HG02588 (cell line): Measurements from ENCODE around the gene PRND.
"Not testable (repeated sequence)": the region's sequence is repeated elsewhere in the genome, so short reads cannot be mapped to it uniquely, and the experiment has no call there.

Experiments used
- ATAC-seq: cut with Tn5 transposase; IDR thresholded peaks from one replicate; pipeline ENCODE4 v1.9.1; 2021; ENCODE audit warnings: mild to moderate bottlenecking, moderate library complexity; ENCODE audit not compliant: unreplicated experiment

The PRND gene, protein sequence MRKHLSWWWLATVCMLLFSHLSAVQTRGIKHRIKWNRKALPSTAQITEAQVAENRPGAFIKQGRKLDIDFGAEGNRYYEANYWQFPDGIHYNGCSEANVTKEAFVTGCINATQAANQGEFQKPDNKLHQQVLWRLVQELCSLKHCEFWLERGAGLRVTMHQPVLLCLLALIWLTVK

DNA sequence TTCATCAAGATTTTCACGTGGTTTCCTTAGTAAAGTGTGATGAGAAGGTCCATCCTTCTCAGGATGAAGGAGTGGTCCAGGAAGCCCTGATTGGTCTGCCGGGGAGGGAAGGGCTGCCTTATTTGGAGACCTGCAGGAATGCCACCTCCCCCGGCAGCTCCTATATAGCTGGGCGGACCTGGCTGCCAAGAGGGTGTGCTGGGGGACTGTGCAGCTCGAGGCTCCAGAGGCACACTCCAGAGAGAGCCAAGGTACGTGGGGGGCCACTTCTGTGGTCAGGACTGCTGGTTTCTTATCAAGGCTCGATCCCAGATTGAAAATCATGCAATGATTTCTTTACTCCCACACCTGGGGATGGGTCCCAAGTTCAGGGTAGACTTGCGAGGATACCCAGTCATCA lies at the start of gene PRND:
PRND (plus strand) TSS at position 191 of the 400 bp plus-strand sequence. CDS start 2,643 bp downstream, outside the sequence.
- no peak for ATAC-seq

DNA sequence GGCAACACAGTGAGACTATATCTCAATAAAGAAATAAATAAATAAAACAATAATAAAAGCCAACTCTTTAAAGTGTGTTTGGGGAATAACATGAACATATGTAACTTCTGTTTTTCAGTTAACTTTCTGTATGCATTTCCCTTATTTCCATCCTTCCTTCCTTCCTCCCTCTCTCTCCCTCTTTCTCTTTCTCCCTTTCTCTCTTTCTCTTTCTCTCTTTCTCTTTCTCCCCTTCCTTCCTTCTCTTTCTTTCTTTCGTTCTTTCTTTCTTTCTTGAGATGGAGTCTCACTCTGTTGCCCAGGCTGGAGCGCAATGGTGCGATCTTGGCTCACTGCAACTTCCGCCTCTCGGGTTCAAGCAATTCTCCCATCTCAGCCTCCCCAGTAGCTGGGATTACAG lies 48.8 kb upstream of the PRND start:
- ATAC-seq: no peak

DNA sequence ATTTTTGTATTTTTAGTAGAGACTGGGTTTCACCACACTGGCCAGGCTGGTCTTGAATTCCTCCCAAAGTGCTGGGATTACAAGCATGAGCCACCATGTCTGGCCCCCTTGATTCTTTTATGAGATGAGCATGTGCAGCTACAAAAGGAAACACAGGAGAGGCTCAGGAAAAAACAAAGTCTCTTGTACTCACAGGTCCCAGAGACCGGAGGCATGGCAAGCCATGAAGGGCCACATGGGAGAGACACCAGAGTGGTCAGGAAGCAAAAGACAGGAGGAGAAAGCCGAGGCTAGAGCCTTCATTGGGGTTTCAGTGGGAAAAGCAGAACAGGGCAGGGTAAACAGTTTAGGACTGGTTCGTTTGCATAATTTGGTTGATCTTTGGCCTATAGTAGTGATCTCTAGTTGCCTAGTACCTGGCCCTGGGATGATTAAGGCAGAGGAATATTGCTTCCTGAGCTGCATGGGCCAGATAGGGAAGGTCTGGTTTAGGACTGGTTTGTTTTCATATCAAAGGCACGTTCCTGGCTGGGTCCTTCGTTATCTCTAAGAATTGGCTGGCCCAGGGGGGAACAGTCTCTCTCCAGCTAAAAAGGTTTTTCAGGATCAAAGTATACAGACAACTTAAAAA lies 48.2 kb upstream of the PRND start:
- no peak for ATAC-seq

DNA sequence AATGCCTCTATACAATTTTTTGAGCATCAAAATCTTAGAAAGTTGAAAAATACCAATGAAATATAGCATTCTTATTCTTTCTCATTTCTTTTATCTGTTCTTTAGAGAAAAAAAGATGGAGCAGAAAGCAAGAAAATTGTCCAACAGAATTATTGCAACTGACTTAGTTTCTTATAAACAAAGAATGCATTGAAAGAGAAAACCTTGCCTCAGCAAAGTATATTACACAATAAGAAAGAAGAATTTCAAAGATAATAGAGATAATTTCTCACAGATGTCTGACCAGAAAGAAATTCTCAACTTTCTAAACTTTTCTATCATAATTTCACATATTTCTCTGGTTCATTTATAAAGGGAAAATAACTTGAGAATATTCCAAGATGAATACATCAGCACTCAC lies 47.0 kb upstream of the PRND start:
- no peak for ATAC-seq

DNA sequence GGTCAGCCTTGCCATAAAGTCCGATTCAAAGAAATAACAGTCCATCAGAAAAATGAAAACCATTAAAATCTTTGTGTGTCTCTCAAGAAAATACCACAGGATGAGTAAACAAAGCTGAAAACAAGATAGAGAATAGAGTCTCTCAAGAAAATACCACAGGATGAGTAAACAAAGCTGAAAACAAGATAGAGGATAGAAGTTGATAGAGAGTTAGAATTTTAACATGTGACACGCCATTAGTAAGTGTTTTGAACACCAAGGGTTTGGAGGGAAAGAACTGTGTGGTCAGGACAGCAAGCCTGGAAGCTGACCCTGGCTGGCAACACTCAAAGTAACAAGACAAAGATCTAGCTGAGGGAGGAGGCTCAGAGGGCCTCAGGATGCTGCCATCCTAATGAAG lies 43.9 kb upstream of the PRND start:
- no peak for ATAC-seq

DNA sequence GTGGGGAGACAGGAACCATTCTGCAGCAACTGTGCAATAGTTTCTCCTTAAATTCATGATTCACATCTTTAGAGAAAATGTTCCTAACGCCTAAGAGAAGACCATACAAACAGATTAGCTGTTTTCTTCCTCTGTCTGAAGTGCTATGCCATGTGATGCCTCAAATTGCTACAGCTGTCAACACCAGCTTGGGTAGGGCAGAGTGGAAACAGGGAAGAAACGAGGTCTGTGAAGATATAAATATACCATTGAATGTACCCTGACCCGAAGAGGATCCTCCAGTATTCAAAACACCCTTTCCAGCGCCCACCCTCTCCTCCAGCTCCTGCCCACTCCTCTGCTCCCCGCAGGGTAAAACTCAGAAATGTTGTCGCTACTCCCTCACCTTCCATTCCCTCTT lies 40.3 kb upstream of the PRND start:
- ATAC-seq: no peak

DNA sequence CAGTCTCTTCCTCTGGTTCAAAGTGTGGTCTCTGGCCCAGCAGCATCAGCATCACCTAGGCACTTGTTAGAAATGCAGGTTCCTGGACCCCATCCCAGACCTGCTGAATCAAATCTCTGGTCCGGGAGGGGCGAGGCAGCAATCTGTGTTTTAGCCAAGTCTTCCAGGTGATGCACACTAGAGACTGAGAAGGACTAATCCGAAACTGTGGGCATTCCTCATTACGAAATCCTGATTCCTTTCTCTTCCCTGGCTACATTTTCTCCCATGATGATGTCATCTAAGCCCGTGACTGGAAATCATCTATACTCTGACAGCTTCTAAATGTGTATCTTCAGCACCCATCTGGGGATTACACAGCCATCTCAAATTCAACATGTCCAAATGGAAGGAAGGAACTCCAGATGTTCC lies 39.7 kb upstream of the PRND start:
- ATAC-seq: no peak

DNA sequence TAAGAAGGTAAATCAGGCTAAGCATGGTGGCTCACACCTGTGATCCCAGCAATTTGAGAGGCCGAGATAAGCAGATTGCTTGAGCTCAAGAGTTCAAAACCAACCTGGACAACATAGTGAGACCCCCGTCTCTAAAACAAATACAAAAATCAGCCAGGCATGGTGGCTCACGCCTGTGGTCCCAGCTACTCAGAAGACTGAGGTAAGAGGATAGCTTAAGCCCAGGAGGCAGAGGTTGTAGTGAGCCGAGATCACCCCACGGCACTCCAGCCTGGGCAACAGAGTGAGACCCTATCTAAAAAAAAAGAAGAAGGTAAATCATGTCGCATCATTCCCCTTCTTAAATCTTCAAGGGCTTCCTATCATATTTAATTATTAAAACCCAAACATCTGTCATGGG lies 39.0 kb upstream of the PRND start:
- no peak for ATAC-seq

DNA sequence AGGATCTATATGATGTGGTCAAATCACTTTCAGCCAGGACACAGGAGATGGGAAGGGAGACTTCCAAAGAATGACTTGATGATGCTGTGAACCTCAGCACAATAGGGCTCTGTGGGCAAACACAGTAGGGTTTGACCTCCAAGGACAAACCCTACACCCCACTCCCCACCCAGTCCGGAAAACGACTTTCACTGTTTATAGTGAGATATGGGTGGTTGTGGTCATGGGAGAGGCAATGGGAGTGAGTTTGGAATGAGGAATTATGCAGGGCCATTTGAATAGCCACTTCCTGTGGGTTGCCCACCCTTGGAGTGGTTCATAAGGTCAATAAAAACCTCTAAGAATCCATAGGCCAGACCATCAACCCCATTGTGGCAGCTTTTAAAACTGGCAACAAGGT lies 38.4 kb upstream of the PRND start:
- ATAC-seq: no peak

DNA sequence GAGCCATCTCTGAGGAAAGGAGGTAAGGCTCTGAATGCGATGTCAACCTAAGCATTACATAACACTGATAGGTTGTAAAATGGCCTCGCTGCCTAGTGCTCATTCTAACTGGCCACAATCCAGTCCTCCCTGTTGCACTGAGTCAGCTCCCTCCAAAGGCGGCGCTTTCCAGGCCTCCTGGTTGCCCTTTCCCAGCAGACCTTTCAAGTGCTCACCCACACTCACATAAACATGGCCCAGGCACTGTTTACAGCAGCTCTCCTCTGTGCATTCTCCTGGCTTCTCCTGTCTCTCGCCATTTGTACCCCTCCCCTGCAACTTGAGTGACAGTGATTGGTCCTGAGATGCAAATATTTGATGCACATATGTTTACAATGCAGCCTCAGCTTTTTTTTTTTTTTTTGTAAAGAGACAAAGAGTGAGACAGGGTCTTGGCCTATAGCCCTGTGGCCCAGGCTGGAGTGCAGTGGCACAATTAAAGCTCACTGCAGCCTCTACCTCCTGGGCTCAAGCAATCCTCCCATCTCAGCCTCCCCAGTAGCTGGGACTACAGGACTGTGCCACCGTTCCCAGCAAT lies 36.8 kb upstream of the PRND start:
- no peak for ATAC-seq

DNA sequence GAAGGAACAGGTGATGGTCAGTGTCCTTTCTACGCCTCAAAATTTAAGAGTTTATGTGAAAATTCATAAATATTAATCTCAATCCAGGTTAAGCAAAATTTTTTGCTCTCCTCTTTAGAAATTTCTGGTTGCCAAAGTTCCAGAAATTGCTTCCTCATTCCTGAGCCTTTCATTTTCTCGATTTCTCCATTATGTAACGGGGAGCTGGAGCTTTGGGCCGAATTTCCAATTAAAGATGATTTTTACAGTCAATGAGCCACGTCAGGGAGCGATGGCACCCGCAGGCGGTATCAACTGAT lies 35.8 kb upstream of the PRND start:
- no peak for ATAC-seq

DNA sequence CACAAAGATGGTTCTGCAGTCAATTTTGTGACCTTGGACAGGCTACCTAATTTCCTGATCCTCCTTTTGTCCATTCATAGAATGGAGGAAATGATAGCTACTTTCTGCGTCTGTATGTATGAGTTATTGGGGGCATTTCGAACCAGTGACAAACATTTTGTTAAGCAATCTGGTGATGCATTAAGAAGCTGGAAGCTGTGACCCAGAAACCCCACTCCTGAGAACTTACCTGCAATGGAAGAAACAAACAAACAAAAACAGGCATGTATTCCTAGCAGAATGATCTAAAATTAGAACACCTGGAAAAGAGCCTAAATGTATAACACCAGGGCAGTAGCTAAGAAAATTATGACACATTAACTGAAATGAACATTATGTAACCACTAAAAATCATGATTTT lies 33.4 kb upstream of the PRND start:
- ATAC-seq: no peak

DNA sequence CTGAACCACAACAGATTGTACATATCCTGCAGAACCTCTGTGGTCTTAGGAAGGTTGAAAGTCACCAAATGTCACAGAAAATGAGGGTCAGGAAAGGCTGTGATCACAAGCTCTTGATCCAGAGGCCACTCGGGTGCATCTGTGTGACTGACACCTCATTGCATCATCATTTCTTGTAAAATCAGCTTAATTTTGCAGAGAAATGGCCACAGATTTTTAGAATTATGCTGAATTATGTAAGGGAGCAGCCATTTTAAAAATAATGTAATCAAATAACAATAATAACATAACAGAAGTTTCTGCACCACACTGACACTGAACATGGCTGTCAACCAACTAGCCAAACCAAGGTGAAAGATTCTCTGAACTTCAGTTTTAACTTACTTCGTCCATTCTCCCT lies 32.5 kb upstream of the PRND start:
- ATAC-seq: no peak

DNA sequence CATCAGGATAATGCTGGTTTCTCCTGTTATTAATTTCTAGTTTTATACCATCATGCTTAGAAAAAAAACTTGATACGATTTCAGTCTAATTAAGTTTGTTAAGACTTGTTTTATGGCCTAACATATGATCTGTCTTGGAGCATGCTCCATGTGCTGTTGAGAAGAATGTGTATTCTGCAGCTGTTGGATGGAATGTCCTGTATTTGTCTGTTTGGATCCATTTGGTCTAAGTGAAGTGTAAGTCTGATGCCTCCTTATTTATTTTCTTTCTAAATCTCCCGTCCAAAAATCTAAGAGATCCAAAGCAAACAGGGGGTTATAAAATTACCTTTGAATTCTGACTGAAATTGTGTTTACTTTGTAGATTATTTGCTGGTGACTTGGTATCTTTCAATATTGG lies 30.0 kb upstream of the PRND start:
- no peak for ATAC-seq

DNA sequence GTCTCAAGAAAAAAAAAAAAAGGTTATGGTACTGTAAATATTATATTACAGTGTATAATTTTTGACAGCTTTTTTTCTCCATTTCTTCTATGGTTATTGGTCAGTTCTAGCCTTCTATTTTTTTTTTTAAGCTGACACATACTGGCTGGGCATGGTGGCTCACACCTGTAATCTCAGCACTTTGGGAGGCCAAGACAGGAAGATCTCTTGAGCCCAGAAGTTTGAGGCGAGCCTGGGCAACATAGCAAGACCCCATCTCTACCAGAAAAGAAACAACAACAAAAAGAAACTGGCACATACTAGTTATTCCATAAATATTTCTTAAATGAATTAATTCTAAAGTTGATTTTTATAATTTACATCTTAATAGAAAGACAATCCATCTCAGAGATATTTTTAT lies 27.6 kb upstream of the PRND start:
- no peak for ATAC-seq

DNA sequence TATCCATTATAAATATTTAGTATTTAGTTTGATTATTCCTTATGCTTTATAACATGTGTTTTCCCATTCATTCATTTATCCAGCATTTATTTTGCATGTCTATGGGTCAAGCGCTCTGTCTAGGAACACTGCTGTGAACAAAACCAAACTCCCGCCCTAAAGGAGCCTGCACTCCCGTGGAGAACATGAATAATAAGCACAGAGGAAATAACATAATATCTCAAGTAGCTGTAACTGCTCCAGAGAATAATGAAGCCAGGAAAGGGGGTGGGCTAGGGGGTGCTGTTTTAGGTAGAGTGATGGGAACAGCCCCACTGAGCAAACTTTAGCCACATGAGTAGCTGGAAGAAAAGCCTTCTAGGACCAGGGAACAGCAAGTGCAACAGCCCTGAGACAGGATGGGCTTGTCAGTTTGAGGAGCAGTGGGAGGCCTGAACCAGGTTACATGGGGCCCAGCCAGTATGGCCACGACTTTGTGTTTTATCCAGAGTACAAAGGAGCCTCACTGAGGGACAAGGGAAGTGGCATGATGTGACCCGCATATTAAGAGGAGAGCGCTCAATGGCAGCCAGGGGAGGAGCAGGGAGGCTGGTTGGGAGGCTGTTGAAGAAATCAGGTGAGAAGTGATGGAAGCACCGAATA lies 24.4 kb upstream of the PRND start:
- ATAC-seq: no peak

DNA sequence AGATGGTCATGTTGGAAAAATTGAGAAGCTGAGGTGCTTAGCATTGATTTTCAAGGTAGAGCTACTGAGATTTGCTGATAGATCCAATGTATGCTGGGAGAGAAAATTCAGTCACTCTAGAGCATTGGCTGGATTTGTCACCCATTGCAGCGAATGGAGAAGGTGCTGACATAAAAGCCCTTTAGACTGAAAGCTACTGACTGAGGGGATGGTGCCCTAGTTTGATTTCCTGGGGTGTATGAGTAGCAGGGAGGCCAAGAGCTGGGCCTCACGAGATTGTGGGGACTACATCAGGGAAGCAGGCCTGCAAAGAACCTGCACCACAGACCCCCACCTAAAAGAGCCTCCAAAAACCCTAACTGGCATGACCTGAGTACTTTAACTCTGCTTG lies 23.9 kb upstream of the PRND start:
- no peak for ATAC-seq

DNA sequence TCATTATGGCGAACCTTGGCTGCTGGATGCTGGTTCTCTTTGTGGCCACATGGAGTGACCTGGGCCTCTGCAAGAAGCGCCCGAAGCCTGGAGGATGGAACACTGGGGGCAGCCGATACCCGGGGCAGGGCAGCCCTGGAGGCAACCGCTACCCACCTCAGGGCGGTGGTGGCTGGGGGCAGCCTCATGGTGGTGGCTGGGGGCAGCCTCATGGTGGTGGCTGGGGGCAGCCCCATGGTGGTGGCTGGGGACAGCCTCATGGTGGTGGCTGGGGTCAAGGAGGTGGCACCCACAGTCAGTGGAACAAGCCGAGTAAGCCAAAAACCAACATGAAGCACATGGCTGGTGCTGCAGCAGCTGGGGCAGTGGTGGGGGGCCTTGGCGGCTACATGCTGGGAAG lies 22.5 kb upstream of the PRND start:
- no peak for ATAC-seq

DNA sequence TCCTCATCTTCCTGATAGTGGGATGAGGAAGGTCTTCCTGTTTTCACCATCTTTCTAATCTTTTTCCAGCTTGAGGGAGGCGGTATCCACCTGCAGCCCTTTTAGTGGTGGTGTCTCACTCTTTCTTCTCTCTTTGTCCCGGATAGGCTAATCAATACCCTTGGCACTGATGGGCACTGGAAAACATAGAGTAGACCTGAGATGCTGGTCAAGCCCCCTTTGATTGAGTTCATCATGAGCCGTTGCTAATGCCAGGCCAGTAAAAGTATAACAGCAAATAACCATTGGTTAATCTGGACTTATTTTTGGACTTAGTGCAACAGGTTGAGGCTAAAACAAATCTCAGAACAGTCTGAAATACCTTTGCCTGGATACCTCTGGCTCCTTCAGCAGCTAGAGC lies 21.8 kb upstream of the PRND start:
- ATAC-seq: no peak

DNA sequence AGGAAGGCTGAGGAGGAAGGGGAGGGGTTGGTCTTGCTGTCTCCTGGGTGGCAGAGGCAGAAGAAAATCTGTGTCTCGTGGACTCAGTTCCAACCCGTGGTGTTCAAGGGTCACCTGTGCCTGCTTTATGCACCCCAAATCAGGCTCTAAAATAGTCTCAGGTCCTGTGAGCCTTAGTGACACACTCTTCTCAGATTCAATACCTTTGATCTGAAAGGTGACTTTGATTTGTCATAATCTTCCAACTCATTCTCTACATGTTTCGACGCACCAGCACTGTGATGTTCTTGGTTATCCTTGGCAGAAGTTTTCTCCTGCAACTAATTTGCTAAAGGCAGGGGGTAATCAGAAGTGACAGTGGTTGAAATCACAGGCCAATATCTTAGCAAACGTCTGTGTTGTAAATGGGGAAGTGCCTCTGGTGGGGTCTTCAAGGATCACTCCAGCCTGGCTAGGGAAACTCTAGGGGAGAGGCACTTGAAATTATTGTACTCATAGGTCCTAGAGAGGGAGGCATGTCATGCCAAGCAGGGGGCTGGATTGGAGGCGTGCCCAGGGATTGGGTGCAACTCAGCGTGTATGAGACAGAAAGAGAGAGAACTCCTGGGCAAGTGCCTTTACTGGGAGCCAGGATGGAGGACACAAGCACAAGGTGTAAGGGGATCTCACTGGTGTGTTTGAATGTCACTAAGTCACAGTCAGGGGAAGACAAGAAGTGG lies 19.0 kb upstream of the PRND start:
- no peak for ATAC-seq

DNA sequence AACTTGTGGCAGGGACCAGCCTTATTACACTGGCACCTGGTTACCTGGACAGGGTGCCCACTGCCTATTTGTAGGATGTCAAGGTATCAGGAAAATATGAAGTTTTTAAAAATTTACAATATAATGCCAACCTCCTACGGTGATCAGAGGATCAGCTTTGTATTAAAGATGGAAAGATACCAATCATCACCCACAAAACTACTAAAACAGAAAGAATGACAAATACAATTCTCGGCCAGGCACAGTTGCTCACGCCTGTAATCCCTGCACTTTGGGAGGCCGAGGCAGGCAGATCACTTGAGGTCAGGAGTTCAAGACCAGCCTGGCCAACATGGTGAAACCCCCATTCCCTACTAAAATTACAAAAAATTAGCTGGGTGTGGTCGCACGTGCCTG lies 18.4 kb upstream of the PRND start:
- ATAC-seq: no peak

DNA sequence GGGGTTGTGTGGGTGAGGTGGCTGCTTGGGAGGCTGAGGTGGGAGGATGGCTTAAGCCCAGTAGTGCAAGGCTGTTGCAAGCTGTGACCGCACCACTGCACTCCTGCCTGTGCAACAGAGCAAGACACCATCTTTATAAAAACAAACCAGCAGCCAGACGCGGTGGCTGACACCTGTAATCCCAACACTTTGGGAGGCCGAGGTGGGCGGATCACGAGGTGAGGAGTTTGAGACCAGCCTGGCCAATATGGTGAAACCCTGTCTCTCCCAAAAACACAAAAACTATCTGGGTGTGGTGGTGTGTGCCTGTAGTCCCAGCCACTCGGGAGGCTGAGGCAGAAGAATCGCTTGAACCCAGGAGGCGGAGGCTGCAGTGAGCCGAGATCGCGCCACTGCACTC lies 14.8 kb upstream of the PRND start:
- not testable (repeated sequence) for ATAC-seq
